ENCODE data around the gene PALM. TPM values are rescaled to one million over a fixed set of nuclear protein-coding genes. Genes with fewer than 3 reads are reported as not detected.

The PALM gene
- polyA plus RNA-seq, 1 donor from 2014 or later, result 74.8 TPM

DNA sequence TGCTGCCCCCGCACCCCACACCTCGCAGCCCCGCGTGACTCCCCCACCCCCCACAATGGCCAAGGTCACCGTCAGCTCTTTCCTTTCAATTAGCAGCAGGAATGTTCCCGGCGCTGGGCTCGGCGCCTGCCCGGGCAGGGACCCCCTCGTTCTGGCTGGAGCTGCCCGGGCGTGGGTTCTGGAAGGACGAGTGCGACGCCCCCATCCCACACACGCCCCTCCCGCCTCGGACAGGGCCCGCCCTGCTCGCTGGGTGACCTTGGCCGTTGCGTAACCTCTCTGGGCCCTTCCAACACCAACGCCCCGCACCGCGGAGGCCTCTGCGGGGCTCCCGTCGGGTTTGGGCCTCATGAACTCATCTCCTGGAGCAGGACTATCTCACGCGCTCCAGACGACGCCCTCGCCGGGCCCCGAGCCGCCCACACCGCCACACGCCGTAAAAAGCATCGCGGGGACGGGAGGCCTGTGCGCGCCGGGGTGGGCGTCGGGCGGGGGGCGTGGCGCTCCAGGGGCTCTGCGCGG lies 10.3 kb downstream of the PALM start:
- H3K4me3 ChIP-seq (ENCODE audit: low read length), result no peak overlapping the region
- no peaks in the 10 kb centered on the region for H3K36me3 ChIP-seq (ENCODE audit: insufficient read depth, low read length)
- no peaks in the 10 kb centered on the region for H3K27me3 ChIP-seq (ENCODE audit: insufficient read depth, low read depth, low read length)
- H3K9me2 ChIP-seq (ENCODE audit: insufficient read depth, low read length), result no peaks in the 10 kb centered on the region
- H3F3A ChIP-seq (ENCODE audit: insufficient read depth, low read length, poor library complexity, severe bottlenecking), result no peaks in the 10 kb centered on the region
- no peaks in the 10 kb centered on the region for H3K9me3 ChIP-seq (ENCODE audit: low read length)
- H3K27ac ChIP-seq (ENCODE audit: low read length), result peak overlapping the region; percentile 73
- no peaks in the 10 kb centered on the region for H4K20me1 ChIP-seq (ENCODE audit: insufficient read depth)
- H3K9ac ChIP-seq (ENCODE audit: low read length), result no peak overlapping the region
- TF ChIP-seq, protein P1, sequence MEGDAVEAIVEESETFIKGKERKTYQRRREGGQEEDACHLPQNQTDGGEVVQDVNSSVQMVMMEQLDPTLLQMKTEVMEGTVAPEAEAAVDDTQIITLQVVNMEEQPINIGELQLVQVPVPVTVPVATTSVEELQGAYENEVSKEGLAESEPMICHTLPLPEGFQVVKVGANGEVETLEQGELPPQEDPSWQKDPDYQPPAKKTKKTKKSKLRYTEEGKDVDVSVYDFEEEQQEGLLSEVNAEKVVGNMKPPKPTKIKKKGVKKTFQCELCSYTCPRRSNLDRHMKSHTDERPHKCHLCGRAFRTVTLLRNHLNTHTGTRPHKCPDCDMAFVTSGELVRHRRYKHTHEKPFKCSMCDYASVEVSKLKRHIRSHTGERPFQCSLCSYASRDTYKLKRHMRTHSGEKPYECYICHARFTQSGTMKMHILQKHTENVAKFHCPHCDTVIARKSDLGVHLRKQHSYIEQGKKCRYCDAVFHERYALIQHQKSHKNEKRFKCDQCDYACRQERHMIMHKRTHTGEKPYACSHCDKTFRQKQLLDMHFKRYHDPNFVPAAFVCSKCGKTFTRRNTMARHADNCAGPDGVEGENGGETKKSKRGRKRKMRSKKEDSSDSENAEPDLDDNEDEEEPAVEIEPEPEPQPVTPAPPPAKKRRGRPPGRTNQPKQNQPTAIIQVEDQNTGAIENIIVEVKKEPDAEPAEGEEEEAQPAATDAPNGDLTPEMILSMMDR (IDR thresholded peaks at IDR 0.05; ENCODE audit: poor library complexity, severe bottlenecking), result no peak
- TF ChIP-seq TAF1 (IDR thresholded peaks at IDR 0.05; ENCODE audit: low read depth) (no peak), SMC3 (conservative IDR thresholded peaks at IDR 0.05; ENCODE audit: poor library complexity) (no peak), MXI1 (conservative IDR thresholded peaks at IDR 0.05; ENCODE audit: poor library complexity, severe bottlenecking) (no peak), EZH2 (IDR thresholded peaks at IDR 0.05; ENCODE audit: borderline replicate concordance, insufficient read depth, low read length, poor library complexity, severe bottlenecking) (no peak), EP300 (conservative IDR thresholded peaks at IDR 0.05; ENCODE audit: poor library complexity, severe bottlenecking) (no peak)
- TF ChIP-seq, protein P2, sequence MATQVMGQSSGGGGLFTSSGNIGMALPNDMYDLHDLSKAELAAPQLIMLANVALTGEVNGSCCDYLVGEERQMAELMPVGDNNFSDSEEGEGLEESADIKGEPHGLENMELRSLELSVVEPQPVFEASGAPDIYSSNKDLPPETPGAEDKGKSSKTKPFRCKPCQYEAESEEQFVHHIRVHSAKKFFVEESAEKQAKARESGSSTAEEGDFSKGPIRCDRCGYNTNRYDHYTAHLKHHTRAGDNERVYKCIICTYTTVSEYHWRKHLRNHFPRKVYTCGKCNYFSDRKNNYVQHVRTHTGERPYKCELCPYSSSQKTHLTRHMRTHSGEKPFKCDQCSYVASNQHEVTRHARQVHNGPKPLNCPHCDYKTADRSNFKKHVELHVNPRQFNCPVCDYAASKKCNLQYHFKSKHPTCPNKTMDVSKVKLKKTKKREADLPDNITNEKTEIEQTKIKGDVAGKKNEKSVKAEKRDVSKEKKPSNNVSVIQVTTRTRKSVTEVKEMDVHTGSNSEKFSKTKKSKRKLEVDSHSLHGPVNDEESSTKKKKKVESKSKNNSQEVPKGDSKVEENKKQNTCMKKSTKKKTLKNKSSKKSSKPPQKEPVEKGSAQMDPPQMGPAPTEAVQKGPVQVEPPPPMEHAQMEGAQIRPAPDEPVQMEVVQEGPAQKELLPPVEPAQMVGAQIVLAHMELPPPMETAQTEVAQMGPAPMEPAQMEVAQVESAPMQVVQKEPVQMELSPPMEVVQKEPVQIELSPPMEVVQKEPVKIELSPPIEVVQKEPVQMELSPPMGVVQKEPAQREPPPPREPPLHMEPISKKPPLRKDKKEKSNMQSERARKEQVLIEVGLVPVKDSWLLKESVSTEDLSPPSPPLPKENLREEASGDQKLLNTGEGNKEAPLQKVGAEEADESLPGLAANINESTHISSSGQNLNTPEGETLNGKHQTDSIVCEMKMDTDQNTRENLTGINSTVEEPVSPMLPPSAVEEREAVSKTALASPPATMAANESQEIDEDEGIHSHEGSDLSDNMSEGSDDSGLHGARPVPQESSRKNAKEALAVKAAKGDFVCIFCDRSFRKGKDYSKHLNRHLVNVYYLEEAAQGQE (IDR thresholded peaks at IDR 0.05; ENCODE audit: borderline replicate concordance), result no peak
- H3K79me2 ChIP-seq (replicated peaks; ENCODE audit: insufficient read depth, low read length), result peaks cover 68% of the 10 kb centered on the region
- no peak overlapping the region for H3K4me2 ChIP-seq (ENCODE audit: low read length)
- H2AFZ ChIP-seq (ENCODE audit: low read depth, low read length), result no peak overlapping the region

DNA sequence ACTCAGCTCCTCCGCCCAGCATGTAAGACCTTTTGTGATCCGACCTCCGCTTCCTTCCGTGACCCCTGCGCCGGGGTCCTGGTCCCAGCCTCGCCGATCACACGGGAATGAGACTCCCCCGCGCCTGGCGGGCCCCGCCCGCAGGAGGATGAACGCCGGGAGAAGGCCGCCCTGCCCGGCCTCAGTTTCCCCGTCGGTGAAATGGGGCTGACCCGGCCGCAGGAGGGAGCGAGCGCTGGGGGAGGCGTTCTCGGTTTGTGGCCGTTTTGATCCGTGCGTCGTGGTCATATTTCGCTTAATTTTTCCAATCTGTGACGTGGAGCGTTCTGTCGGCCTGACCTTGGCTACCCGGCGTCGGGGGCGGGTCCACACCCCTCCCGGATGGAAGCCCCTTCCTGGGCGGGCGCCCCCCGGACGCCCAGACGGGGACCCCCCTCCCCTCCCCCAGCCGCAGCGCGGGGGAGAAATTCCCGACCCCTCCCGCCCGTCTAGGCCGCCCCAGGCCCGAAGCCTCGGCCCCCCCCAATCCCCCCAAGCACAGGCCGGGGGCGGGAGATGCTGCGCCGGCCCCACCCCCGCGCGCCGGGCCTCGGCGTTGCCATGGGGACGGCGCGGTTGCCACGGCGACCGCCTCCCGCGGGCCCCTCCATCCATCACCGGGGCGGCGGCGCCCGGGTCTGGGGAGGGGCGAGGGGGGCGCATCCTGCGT lies 11.1 kb downstream of the PALM start:
- Histone ChIP-seq H4K20me1 (ENCODE audit: insufficient read depth) (no peaks in the 10 kb centered on the region), H3F3A (ENCODE audit: insufficient read depth, low read length, poor library complexity, severe bottlenecking) (no peaks in the 10 kb centered on the region), H3K36me3 (ENCODE audit: insufficient read depth, low read length) (no peaks in the 10 kb centered on the region), H3K79me2 (replicated peaks; ENCODE audit: insufficient read depth, low read length) (peaks cover 64% of the 10 kb centered on the region), H3K4me3 (ENCODE audit: low read length) (peak overlapping the region; percentile 47), H3K27me3 (ENCODE audit: insufficient read depth, low read depth, low read length) (no peaks in the 10 kb centered on the region), H3K9ac (ENCODE audit: low read length) (peak overlapping the region; percentile 68), H3K4me2 (ENCODE audit: low read length) (no peak overlapping the region), H3K27ac (ENCODE audit: low read length) (peak overlapping the region; percentile 73), H3K9me2 (ENCODE audit: insufficient read depth, low read length) (no peaks in the 10 kb centered on the region), H2AFZ (ENCODE audit: low read depth, low read length) (no peak overlapping the region), H3K9me3 (ENCODE audit: low read length) (no peaks in the 10 kb centered on the region)
- TF ChIP-seq, protein P1 (IDR thresholded peaks at IDR 0.05; ENCODE audit: poor library complexity, severe bottlenecking), result no peak
- TF ChIP-seq SMC3 (conservative IDR thresholded peaks at IDR 0.05; ENCODE audit: poor library complexity) (no peak), EP300 (conservative IDR thresholded peaks at IDR 0.05; ENCODE audit: poor library complexity, severe bottlenecking) (no peak), MXI1 (conservative IDR thresholded peaks at IDR 0.05; ENCODE audit: poor library complexity, severe bottlenecking) (no peak), POLR2AphosphoS5 (IDR thresholded peaks at IDR 0.05) (no peak), TAF1 (IDR thresholded peaks at IDR 0.05; ENCODE audit: low read depth) (no peak), EZH2 (IDR thresholded peaks at IDR 0.05; ENCODE audit: borderline replicate concordance, insufficient read depth, low read length, poor library complexity, severe bottlenecking) (no peak), RAD21 (conservative IDR thresholded peaks at IDR 0.05) (no peak)
- TF ChIP-seq, protein P2 (IDR thresholded peaks at IDR 0.05; ENCODE audit: borderline replicate concordance), result no peak
